Astrocyte (in vitro differentiated cells and primary cell): ENCODE data around the gene TMEM9. TPM values are rescaled to one million over a fixed set of nuclear protein-coding genes. Genes with fewer than 3 reads are reported as not detected.

Source experiments
- DNase-seq: peaks from one replicate; pipeline ENCODE4 v3.0.0-alpha.2; 2010; ENCODE audit warnings: low read depth
- FAIRE-seq: peaks from 2 replicates; lab custom pipeline; 2011; peaks lifted over from hg19 to GRCh38; lab: Jason Lieb, UNC
- H2AFZ ChIP-seq: 2 replicates; pipeline ENCODE4 v1.6.0; 2012; ENCODE audit warnings: low read depth, low read length, inconsistent platforms
- H3K27ac ChIP-seq: 2 replicates; pipeline ENCODE4 v1.5.1; 2011; ENCODE audit warnings: low read depth, low read length, inconsistent platforms
- H3K27me3 ChIP-seq: 2 replicates; pipeline ENCODE4 v1.6.0; 2011; ENCODE audit warnings: low read length, inconsistent platforms; ENCODE audit not compliant: insufficient read depth
- H3K36me3 ChIP-seq: 2 replicates; pipeline ENCODE4 v1.5.1; 2011; ENCODE audit warnings: low read length, inconsistent platforms; ENCODE audit not compliant: insufficient read depth
- H3K4me1 ChIP-seq: 2 replicates; pipeline ENCODE4 v1.5.1; 2011; ENCODE audit warnings: low read length, inconsistent platforms; ENCODE audit not compliant: insufficient read depth
- H3K4me2 ChIP-seq: 2 replicates; pipeline ENCODE4 v1.6.0; 2012; ENCODE audit warnings: low read length, inconsistent platforms
- H3K4me3 ChIP-seq: 2 replicates; pipeline ENCODE4 v1.5.1; 2011; ENCODE audit warnings: low read depth, mild to moderate bottlenecking, low read length, inconsistent platforms; ENCODE audit not compliant: insufficient read depth
- H3K79me2 ChIP-seq: 2 replicates; pipeline ENCODE4 v1.6.0; 2012; ENCODE audit warnings: mild to moderate bottlenecking, low read length, inconsistent platforms; ENCODE audit not compliant: insufficient read depth
- H3K9ac ChIP-seq: 2 replicates; pipeline ENCODE4 v1.6.0; 2012; ENCODE audit warnings: mild to moderate bottlenecking, low read length, inconsistent platforms
- H3K9me3 ChIP-seq: 2 replicates; pipeline ENCODE4 v1.5.1; 2012; ENCODE audit warnings: low read depth, mild to moderate bottlenecking, low read length, inconsistent platforms; ENCODE audit not compliant: insufficient read depth
- H4K20me1 ChIP-seq: 2 replicates; pipeline ENCODE4 v1.6.0; 2012; ENCODE audit warnings: low read length, inconsistent platforms; ENCODE audit not compliant: insufficient read depth
- H3K27ac Mint-ChIP-seq: one replicate; pipeline ENCODE4 v1.8.0; 2021; ENCODE audit warnings: mild to moderate bottlenecking, mixed read lengths; ENCODE audit not compliant: unreplicated experiment
- H3K27me3 Mint-ChIP-seq: one replicate; pipeline ENCODE4 v1.8.0; 2021; ENCODE audit warnings: low read depth, mixed read lengths; ENCODE audit not compliant: unreplicated experiment
- H3K36me3 Mint-ChIP-seq: one replicate; pipeline ENCODE4 v1.8.0; 2021; ENCODE audit warnings: low read depth, mixed read lengths; ENCODE audit not compliant: unreplicated experiment
- H3K4me1 Mint-ChIP-seq: one replicate; pipeline ENCODE4 v1.8.0; 2021; ENCODE audit warnings: low read depth, mixed read lengths; ENCODE audit not compliant: unreplicated experiment
- H3K4me3 Mint-ChIP-seq: one replicate; pipeline ENCODE4 v1.8.0; 2021; ENCODE audit warnings: mild to moderate bottlenecking, moderate library complexity, mixed read lengths; ENCODE audit not compliant: unreplicated experiment
- H3K9me3 Mint-ChIP-seq: one replicate; pipeline ENCODE4 v1.8.0; 2021; ENCODE audit warnings: mild to moderate bottlenecking, mixed read lengths; ENCODE audit not compliant: unreplicated experiment
- EZH2 ChIP-seq: IDR thresholded peaks from 2 replicates; pipeline ENCODE4 v1.6.1; 2012; ENCODE audit warnings: mild to moderate bottlenecking, low read length, inconsistent platforms; ENCODE audit not compliant: insufficient read depth
- total RNA-seq: library from RNA; stranded (reverse); gene quantifications from 2 replicates; pipeline ENCODE4 v1.2.1, GENCODE V29; 2021
- TF ChIP-seq, protein P1 (sequence below): IDR thresholded peaks from 2 replicates; pipeline ENCODE4 v1.5.1; 2011; ENCODE audit warnings: low read depth, mild to moderate bottlenecking, inconsistent platforms, low read length, moderate library complexity; ENCODE audit not compliant: insufficient read depth

Gene TMEM9
- total RNA-seq, 1 donor from 2014 or later: 88.1 TPM

GRCh38 chr1:201092738-201093137, 61.5 kb downstream of the TMEM9 start:
- no peak overlapping the region for H3K4me3 Mint-ChIP-seq
- no peak overlapping the region for H3K4me3 ChIP-seq
- no peaks in the 10 kb centered on the region for H3K9me3 ChIP-seq
- no peak overlapping the region for H3K9ac ChIP-seq
- FAIRE-seq (no peak), DNase-seq (no peak)
- H4K20me1 ChIP-seq: no peaks in the 10 kb centered on the region
- H3K27me3 ChIP-seq: peaks cover 24% of the 10 kb centered on the region
- no peak overlapping the region for H3K27ac Mint-ChIP-seq
- peaks cover 49% of the 10 kb centered on the region for H3K27me3 Mint-ChIP-seq
- peaks cover 1% of the 10 kb centered on the region for H3K36me3 Mint-ChIP-seq
- H2AFZ ChIP-seq: no peak overlapping the region
- no peaks in the 10 kb centered on the region for H3K4me1 ChIP-seq
- H3K27ac ChIP-seq: no peak overlapping the region
- H3K36me3 ChIP-seq: no peaks in the 10 kb centered on the region
- no peaks in the 10 kb centered on the region for H3K79me2 ChIP-seq
- no peak for TF ChIP-seq EZH2
- TF ChIP-seq, protein P1, sequence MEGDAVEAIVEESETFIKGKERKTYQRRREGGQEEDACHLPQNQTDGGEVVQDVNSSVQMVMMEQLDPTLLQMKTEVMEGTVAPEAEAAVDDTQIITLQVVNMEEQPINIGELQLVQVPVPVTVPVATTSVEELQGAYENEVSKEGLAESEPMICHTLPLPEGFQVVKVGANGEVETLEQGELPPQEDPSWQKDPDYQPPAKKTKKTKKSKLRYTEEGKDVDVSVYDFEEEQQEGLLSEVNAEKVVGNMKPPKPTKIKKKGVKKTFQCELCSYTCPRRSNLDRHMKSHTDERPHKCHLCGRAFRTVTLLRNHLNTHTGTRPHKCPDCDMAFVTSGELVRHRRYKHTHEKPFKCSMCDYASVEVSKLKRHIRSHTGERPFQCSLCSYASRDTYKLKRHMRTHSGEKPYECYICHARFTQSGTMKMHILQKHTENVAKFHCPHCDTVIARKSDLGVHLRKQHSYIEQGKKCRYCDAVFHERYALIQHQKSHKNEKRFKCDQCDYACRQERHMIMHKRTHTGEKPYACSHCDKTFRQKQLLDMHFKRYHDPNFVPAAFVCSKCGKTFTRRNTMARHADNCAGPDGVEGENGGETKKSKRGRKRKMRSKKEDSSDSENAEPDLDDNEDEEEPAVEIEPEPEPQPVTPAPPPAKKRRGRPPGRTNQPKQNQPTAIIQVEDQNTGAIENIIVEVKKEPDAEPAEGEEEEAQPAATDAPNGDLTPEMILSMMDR: no peak
- H3K4me2 ChIP-seq: no peak overlapping the region
- H3K9me3 Mint-ChIP-seq: peaks cover 2% of the 10 kb centered on the region
- H3K4me1 Mint-ChIP-seq: peaks cover 2% of the 10 kb centered on the region

DNA sequence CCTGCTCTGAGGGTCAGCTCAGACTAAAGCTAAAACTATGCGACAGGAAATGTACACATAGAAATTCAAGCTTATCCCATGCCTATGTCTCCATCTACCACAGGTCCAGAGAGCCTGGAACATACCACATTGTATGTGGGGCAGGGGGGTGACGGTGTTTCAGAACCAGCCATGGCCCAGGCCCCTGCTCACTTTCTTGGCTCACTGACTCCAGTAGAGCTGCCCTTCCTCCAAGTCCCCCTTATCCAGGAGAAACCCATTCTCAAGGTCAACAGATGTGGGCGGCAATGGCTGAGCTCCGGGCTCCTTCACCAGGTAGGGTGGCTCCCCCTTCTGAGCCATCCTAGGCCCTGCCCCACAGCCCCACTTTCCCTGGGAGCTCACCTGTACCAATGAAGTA, 63.0 kb downstream of the TMEM9 start:
- peaks cover 15% of the 10 kb centered on the region for H3K27me3 ChIP-seq
- no peak overlapping the region for H3K4me3 Mint-ChIP-seq
- H3K9me3 ChIP-seq: no peaks in the 10 kb centered on the region
- H3K79me2 ChIP-seq: no peaks in the 10 kb centered on the region
- H3K36me3 ChIP-seq: no peaks in the 10 kb centered on the region
- DNase-seq (no peak), FAIRE-seq (no peak)
- peaks cover 1% of the 10 kb centered on the region for H3K36me3 Mint-ChIP-seq
- H3K27ac ChIP-seq: no peak overlapping the region
- H3K27ac Mint-ChIP-seq: no peak overlapping the region
- no peak overlapping the region for H3K4me2 ChIP-seq
- H3K9me3 Mint-ChIP-seq: peaks cover 2% of the 10 kb centered on the region
- no peaks in the 10 kb centered on the region for H3K4me1 ChIP-seq
- no peak overlapping the region for H3K9ac ChIP-seq
- peaks cover 39% of the 10 kb centered on the region for H3K27me3 Mint-ChIP-seq
- H4K20me1 ChIP-seq: no peaks in the 10 kb centered on the region
- no peak overlapping the region for H2AFZ ChIP-seq
- no peak overlapping the region for H3K4me3 ChIP-seq
- peaks cover 2% of the 10 kb centered on the region for H3K4me1 Mint-ChIP-seq
- TF ChIP-seq, protein P1: no peak
- TF ChIP-seq EZH2: no peak

- no peak overlapping the region for H3K4me3 ChIP-seq
- no peak overlapping the region for H3K27ac Mint-ChIP-seq
- no peak overlapping the region for H3K4me2 ChIP-seq
- no peak for FAIRE-seq
- no peaks in the 10 kb centered on the region for H3K79me2 ChIP-seq
- TF ChIP-seq, protein P1: no peak
- TF ChIP-seq EZH2: no peak
- H3K27me3 Mint-ChIP-seq: peaks cover 35% of the 10 kb centered on the region
- no peak overlapping the region for H3K9ac ChIP-seq
- H4K20me1 ChIP-seq: no peaks in the 10 kb centered on the region
- peaks cover 1% of the 10 kb centered on the region for H3K36me3 Mint-ChIP-seq
- no peaks in the 10 kb centered on the region for H3K9me3 ChIP-seq
- peaks cover 11% of the 10 kb centered on the region for H3K27me3 ChIP-seq
- H3K27ac ChIP-seq: no peak overlapping the region
- no peaks in the 10 kb centered on the region for H3K36me3 ChIP-seq
- no peak overlapping the region for H2AFZ ChIP-seq
- H3K9me3 Mint-ChIP-seq: peaks cover 2% of the 10 kb centered on the region
- H3K4me1 Mint-ChIP-seq: peaks cover 2% of the 10 kb centered on the region
- no peak overlapping the region for H3K4me3 Mint-ChIP-seq
- no peaks in the 10 kb centered on the region for H3K4me1 ChIP-seq
- no peak for DNase-seq
Measured at GRCh38 chr1:201090541-201090940, 63.7 kb downstream of the TMEM9 start.
